DOHH2 (cell line): ENCODE results near the gene MYO1B.

ENCODE experiments used
- H3F3A ChIP-seq: fragments of 200-600 bp; sonication (generic), shearing (Covaris generic); 2 replicates; pipeline ENCODE4 v1.6.0; 2016; ENCODE audit warnings: antibody characterized with exemption, mild to moderate bottlenecking; ENCODE audit not compliant: control insufficient read depth, insufficient read depth
- H3K27ac ChIP-seq: fragments of 200-600 bp; sonication (generic); 2 replicates; pipeline ENCODE4 v1.5.1; 2014; ENCODE audit warnings: low read depth, mild to moderate bottlenecking, low read length, moderate library complexity
- H3K27me3 ChIP-seq: fragments of 200-600 bp; sonication (generic); 2 replicates; pipeline ENCODE4 v1.6.1; 2014; ENCODE audit warnings: mild to moderate bottlenecking, low read length, mixed read lengths; ENCODE audit not compliant: control insufficient read depth
- H3K36me3 ChIP-seq: fragments of 200-600 bp; sonication (generic); 2 replicates; pipeline ENCODE4 v1.6.1; 2014; ENCODE audit warnings: mild to moderate bottlenecking, low read length, moderate library complexity, mixed read lengths; ENCODE audit not compliant: control insufficient read depth
- H3K4me1 ChIP-seq: fragments of 200-600 bp; sonication (generic); 2 replicates; pipeline ENCODE4 v1.6.1; 2014; ENCODE audit warnings: mild to moderate bottlenecking, low read length, mixed read lengths; ENCODE audit not compliant: control insufficient read depth
- H3K4me2 ChIP-seq: fragments of 200-600 bp; sonication (generic); 2 replicates; pipeline ENCODE4 v1.6.0; 2014; ENCODE audit warnings: mild to moderate bottlenecking, low read length, moderate library complexity
- H3K4me3 ChIP-seq: fragments of 200-600 bp; sonication (generic); 2 replicates; pipeline ENCODE4 v1.5.1; 2014; ENCODE audit warnings: mild to moderate bottlenecking, low read length, mixed read lengths
- H3K79me2 ChIP-seq: fragments of 200-600 bp; sonication (generic); 2 replicates; pipeline ENCODE4 v1.6.1; 2014; ENCODE audit warnings: mild to moderate bottlenecking, low read length, mixed read lengths; ENCODE audit not compliant: control insufficient read depth
- H3K9me2 ChIP-seq: fragments of 200-600 bp; sonication (generic); replicated peaks from 2 replicates; pipeline ENCODE4 v1.6.1; 2014; ENCODE audit warnings: mild to moderate bottlenecking, low read length, mixed read lengths; ENCODE audit not compliant: control insufficient read depth
- H3K9me3 ChIP-seq: fragments of 200-600 bp; sonication (generic); 2 replicates; pipeline ENCODE4 v1.6.1; 2014; ENCODE audit warnings: antibody characterized with exemption, low read length, mixed read lengths; ENCODE audit not compliant: control insufficient read depth, insufficient read depth
- H4K20me1 ChIP-seq: fragments of 200-600 bp; sonication (generic); 2 replicates; pipeline ENCODE4 v1.6.0; 2014; ENCODE audit warnings: low read depth, mild to moderate bottlenecking, antibody characterized with exemption, low read length, moderate library complexity; ENCODE audit not compliant: control insufficient read depth, insufficient read depth
- EZH2phosphoT487 ChIP-seq: fragments of 200-600 bp; sonication (generic); IDR thresholded peaks from 2 replicates; pipeline ENCODE4 v1.6.1; 2017; ENCODE audit warnings: borderline replicate concordance, mild to moderate bottlenecking, antibody characterized with exemption, low read length, moderate library complexity, mixed read lengths
- TF ChIP-seq, protein P1 (sequence below): fragments of 200-600 bp; sonication (generic); IDR thresholded peaks from one replicate; pipeline ENCODE4 v1.5.1; 2014; ENCODE audit warnings: antibody characterized with exemption, mild to moderate bottlenecking, low read depth, low read length; ENCODE audit not compliant: poor library complexity, severe bottlenecking

Gene MYO1B

DNA sequence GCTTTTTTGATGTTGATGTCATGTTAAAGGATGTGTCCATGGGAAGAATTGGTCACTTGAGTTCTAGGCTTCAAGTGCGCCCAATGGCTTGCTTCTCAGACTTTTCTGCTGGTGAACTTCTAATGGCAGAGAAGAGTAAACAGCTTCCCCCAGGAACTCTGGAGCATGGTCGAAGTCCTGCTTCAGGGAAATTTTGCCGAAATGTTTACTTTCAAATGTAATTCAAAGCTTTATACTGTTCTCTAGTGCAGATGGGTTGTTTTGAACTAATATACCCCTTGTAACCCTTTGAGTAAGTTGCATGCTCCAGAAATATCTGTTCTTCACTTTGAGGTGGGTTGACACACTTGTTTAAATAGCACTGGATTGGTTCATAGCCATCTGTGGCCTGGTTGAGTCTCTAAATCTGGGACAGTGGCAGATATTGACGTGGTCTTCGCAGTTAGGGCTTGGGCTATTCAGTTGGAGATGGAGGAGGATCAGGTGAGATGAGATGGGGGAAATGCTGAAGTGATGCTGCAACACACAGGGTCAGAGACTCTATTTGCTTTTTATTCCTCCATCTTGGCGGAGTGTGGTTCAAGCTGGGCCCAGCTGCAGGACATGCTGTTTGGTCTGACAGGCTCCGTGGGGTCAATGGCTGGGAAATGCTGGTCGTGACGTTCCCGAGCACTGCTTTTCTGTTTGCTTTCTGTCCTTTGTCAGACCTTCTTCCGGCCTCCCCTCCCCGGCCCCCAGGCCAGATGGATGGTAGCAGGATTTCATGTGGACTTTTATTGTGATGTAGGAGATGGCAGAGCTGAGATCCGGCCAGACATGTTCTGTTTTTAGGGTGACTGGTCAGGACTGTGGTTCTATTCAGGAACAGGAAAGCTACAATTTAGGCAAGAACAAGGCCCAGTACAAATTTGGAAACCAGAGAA is 35.9 kb downstream of the MYO1B start:
- no peaks in the 10 kb centered on the region for H4K20me1 ChIP-seq
- H3F3A ChIP-seq, result no peaks in the 10 kb centered on the region
- no peaks in the 10 kb centered on the region for H3K4me1 ChIP-seq
- no peaks in the 10 kb centered on the region for H3K9me2 ChIP-seq
- H3K79me2 ChIP-seq, result no peaks in the 10 kb centered on the region
- no peaks in the 10 kb centered on the region for H3K36me3 ChIP-seq
- H3K9me3 ChIP-seq, result no peaks in the 10 kb centered on the region
- H3K4me3 ChIP-seq, result no peak overlapping the region
- no peak overlapping the region for H3K27ac ChIP-seq
- H3K4me2 ChIP-seq, result no peak overlapping the region
- peaks cover 1% of the 10 kb centered on the region; the same call in 1 of the 2 replicates for H3K27me3 ChIP-seq
- TF ChIP-seq, protein P1, sequence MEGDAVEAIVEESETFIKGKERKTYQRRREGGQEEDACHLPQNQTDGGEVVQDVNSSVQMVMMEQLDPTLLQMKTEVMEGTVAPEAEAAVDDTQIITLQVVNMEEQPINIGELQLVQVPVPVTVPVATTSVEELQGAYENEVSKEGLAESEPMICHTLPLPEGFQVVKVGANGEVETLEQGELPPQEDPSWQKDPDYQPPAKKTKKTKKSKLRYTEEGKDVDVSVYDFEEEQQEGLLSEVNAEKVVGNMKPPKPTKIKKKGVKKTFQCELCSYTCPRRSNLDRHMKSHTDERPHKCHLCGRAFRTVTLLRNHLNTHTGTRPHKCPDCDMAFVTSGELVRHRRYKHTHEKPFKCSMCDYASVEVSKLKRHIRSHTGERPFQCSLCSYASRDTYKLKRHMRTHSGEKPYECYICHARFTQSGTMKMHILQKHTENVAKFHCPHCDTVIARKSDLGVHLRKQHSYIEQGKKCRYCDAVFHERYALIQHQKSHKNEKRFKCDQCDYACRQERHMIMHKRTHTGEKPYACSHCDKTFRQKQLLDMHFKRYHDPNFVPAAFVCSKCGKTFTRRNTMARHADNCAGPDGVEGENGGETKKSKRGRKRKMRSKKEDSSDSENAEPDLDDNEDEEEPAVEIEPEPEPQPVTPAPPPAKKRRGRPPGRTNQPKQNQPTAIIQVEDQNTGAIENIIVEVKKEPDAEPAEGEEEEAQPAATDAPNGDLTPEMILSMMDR, result no peak
- no peak for TF ChIP-seq EZH2phosphoT487

DNA sequence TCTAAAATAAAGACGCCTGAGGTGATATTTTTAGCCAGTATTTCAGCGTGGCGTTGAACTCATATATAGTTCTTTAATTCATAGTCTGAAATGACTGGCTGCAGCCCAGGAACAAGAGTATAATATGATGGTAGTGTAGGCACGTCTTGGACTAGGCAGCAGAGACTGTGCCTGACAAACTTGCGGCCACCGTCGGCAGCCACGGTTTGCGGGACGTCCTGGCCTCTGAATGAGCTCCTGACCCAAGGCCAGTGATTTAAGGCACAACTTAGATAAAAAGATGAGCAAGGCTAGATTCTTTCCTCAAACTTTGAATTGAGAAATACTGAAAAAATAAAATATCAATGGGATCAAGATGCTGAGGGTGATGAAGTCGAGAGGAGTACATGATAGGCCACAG is 40.0 kb downstream of the MYO1B start:
- H3K4me2 ChIP-seq, result no peak overlapping the region
- no peak overlapping the region for H3K27ac ChIP-seq
- H3K79me2 ChIP-seq, result no peaks in the 10 kb centered on the region
- H3F3A ChIP-seq, result no peaks in the 10 kb centered on the region
- no peaks in the 10 kb centered on the region for H3K9me2 ChIP-seq
- no peaks in the 10 kb centered on the region for H3K4me1 ChIP-seq
- TF ChIP-seq EZH2phosphoT487, result no peak
- TF ChIP-seq, protein P1, result no peak
- no peaks in the 10 kb centered on the region for H3K27me3 ChIP-seq
- no peaks in the 10 kb centered on the region for H3K9me3 ChIP-seq
- H3K36me3 ChIP-seq, result no peaks in the 10 kb centered on the region
- no peak overlapping the region for H3K4me3 ChIP-seq
- H4K20me1 ChIP-seq, result no peaks in the 10 kb centered on the region

DNA sequence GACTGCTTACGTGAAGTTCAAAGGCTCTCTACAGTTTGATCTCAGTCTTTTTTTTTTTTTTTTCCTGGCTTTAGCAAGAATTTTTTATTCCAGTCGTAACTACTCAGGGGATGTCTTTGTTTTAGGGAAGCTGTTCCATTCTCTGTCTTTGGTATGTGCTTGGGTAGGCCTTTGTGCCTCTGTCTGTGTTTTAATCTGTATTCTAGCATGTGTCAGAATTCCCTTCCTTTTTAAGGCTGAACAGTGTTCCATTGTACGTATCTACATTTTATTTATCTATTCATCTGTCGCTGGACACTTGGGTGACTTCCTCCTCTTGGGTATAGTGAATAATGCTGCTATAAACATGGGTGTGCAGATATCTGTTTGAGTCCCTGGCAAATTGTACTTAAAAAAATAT is 42.6 kb downstream of the MYO1B start:
- H3K9me3 ChIP-seq, result no peaks in the 10 kb centered on the region
- no peaks in the 10 kb centered on the region for H3K36me3 ChIP-seq
- H4K20me1 ChIP-seq, result no peaks in the 10 kb centered on the region
- H3K4me2 ChIP-seq, result no peak overlapping the region
- H3K4me1 ChIP-seq, result no peaks in the 10 kb centered on the region
- H3K27me3 ChIP-seq, result no peaks in the 10 kb centered on the region
- no peaks in the 10 kb centered on the region for H3K79me2 ChIP-seq
- no peaks in the 10 kb centered on the region for H3F3A ChIP-seq
- no peak overlapping the region for H3K4me3 ChIP-seq
- H3K9me2 ChIP-seq, result no peaks in the 10 kb centered on the region
- no peak overlapping the region for H3K27ac ChIP-seq
- TF ChIP-seq EZH2phosphoT487, result no peak
- TF ChIP-seq, protein P1, result no peak
